Measurements from ENCODE around the gene CD83. TPM values are rescaled to one million over a fixed set of nuclear protein-coding genes. Genes with fewer than 3 reads are reported as not detected.

The CD83 gene
- polyA plus RNA-seq, 1 donor (not counting 4 experiments of a cell fraction or from before 2014, with no cell fraction given) = 3.4 TPM

GRCh38 chr6:14172562-14172961 is 55.0 kb downstream of the CD83 start:
- Histone ChIP-seq H2AFZ (ENCODE audit: control insufficient read depth, low read length) (no peak overlapping the region), H3K9me1 (ENCODE audit: control insufficient read depth, extremely low read depth, insufficient read depth, low read length) (no peaks in the 10 kb centered on the region), H3K79me2 (ENCODE audit: control insufficient read depth, insufficient read depth, low read length) (no peaks in the 10 kb centered on the region), H4K20me1 (ENCODE audit: control insufficient read depth, extremely low read depth, insufficient read depth, low read length) (no peaks in the 10 kb centered on the region), H3K36me3 (ENCODE audit: control insufficient read depth in 2 of 2, extremely low read depth in 1 of 2, insufficient read depth in 2 of 2, low read length in 2 of 2) (no peaks in the 10 kb centered on the region), H3K27me3 (ENCODE audit: control insufficient read depth, extremely low read depth, insufficient read depth, low read length) (no peaks in the 10 kb centered on the region), H3K4me3 (ENCODE audit: control insufficient read depth in 2 of 3, extremely low read depth in 1 of 3, insufficient read depth in 2 of 3, low read depth in 1 of 3, low read length in 3 of 3) (no peak overlapping the region), H3K4me1 (ENCODE audit: control insufficient read depth, extremely low read depth, insufficient read depth, low read length) (no peaks in the 10 kb centered on the region), H3K4me2 (ENCODE audit: control insufficient read depth, extremely low read depth, insufficient read depth, low read depth, low read length) (no peak overlapping the region), H3K27ac (ENCODE audit: control insufficient read depth, insufficient read depth, low read length) (no peak overlapping the region), H3K9me3 (ENCODE audit: control insufficient read depth, low read depth, low read length) (peaks cover 6% of the 10 kb centered on the region), H3K9ac (ENCODE audit: control insufficient read depth, extremely low read depth, insufficient read depth, low read length) (no peak overlapping the region)
- DNase-seq (ENCODE audit: low read depth, low spot score) (no peak), FAIRE-seq (no peak)
- TF ChIP-seq CTCF (optimal IDR thresholded peaks at IDR 0.05 in 1 of 3, IDR thresholded peaks at IDR 0.05 in 1 of 3, conservative IDR thresholded peaks at IDR 0.05 in 1 of 3; ENCODE audit: extremely low read depth in 1 of 3, insufficient read depth in 2 of 3, low read length in 3 of 3) (no peak), EZH2 (IDR thresholded peaks at IDR 0.05; ENCODE audit: low read length) (no peak)
- dilution Hi-C loops (cut with MboI; ENCODE audit: extremely low pct_ligation_motif_present, low sequenced_read_pairs) = no loop called here

- Histone ChIP-seq H4K20me1 (ENCODE audit: control insufficient read depth, extremely low read depth, insufficient read depth, low read length) (no peaks in the 10 kb centered on the region), H3K79me2 (ENCODE audit: control insufficient read depth, insufficient read depth, low read length) (no peaks in the 10 kb centered on the region), H3K4me2 (ENCODE audit: control insufficient read depth, extremely low read depth, insufficient read depth, low read depth, low read length) (no peak overlapping the region), H3K9me3 (ENCODE audit: control insufficient read depth, low read depth, low read length) (peaks cover 5% of the 10 kb centered on the region), H3K27ac (ENCODE audit: control insufficient read depth, insufficient read depth, low read length) (no peak overlapping the region), H3K4me1 (ENCODE audit: control insufficient read depth, extremely low read depth, insufficient read depth, low read length) (no peaks in the 10 kb centered on the region), H3K27me3 (ENCODE audit: control insufficient read depth, extremely low read depth, insufficient read depth, low read length) (no peaks in the 10 kb centered on the region), H3K4me3 (ENCODE audit: control insufficient read depth in 2 of 3, extremely low read depth in 1 of 3, insufficient read depth in 2 of 3, low read depth in 1 of 3, low read length in 3 of 3) (no peak overlapping the region), H2AFZ (ENCODE audit: control insufficient read depth, low read length) (no peak overlapping the region), H3K9ac (ENCODE audit: control insufficient read depth, extremely low read depth, insufficient read depth, low read length) (no peak overlapping the region), H3K9me1 (ENCODE audit: control insufficient read depth, extremely low read depth, insufficient read depth, low read length) (no peaks in the 10 kb centered on the region), H3K36me3 (ENCODE audit: control insufficient read depth in 2 of 2, extremely low read depth in 1 of 2, insufficient read depth in 2 of 2, low read length in 2 of 2) (no peaks in the 10 kb centered on the region)
- dilution Hi-C loops (cut with MboI; ENCODE audit: extremely low pct_ligation_motif_present, low sequenced_read_pairs) = no loop called here
- TF ChIP-seq CTCF (optimal IDR thresholded peaks at IDR 0.05 in 1 of 3, IDR thresholded peaks at IDR 0.05 in 1 of 3, conservative IDR thresholded peaks at IDR 0.05 in 1 of 3; ENCODE audit: extremely low read depth in 1 of 3, insufficient read depth in 2 of 3, low read length in 3 of 3) = no peak
- TF ChIP-seq EZH2 (IDR thresholded peaks at IDR 0.05; ENCODE audit: low read length) = no peak
- DNase-seq (ENCODE audit: low read depth, low spot score) (no peak), FAIRE-seq (no peak)
Measured at GRCh38 chr6:14174226-14174625, 56.7 kb downstream of the CD83 start.

Measured in keratinocyte (primary cell).